ENCODE data around the gene U2AF1L4.

Gene U2AF1L4

DNA sequence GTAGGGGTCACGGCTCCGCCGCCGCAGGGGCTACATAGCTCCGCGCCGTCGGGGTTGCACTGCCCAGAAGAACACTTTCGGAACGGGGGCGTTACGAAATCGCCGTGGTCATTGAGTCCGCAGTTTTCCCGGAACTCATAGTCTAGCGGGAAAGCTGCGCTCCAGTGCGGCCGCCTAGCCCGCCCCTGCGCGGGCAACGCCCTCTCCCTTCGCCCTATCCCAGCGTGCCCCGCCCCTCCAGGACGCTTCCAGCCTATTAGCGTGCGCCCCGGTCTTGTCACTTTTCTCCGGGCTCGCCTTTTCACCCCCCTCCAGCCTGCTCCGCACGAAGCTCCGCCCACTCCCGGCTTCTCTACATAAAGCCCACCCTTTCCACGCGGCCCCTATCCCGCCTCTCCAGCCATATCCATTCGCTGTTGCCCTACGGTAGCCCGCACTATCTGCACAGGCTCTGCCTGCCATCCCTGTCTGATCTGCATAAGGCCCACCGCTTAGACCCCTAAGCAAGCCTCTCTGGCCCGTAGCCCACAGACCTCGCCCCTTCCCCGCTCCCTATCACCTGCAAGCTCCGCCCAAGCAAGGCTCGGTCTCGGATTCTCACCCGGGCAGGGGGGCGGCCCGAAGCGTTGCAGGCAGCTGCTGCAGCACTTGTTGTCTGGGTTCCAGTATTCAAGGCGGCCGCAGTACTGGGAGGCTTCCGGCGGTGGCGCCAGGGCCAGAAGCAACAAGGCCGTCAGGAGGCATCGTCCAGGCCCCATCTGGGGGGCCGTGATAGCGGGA is 4.6 kb downstream of the U2AF1L4 start:
- peak; percentile 99 for DNase-seq

DNA sequence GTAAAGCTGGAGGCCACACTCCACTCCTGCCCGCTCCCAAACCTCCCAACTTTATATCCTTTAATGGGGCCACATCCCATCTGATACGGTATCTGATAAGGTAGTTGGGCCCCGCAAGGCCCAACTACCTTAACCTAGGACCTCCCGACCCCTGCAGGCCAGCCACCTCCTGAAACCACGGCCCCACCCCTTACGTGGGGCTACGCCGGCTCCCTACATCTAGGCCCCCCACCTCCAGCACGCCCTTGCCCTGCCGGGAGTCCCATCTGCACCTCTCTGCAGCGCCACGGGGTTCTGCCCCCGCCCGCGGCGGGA is 5.2 kb downstream of the U2AF1L4 start:
- DNase-seq = no peak

DNA sequence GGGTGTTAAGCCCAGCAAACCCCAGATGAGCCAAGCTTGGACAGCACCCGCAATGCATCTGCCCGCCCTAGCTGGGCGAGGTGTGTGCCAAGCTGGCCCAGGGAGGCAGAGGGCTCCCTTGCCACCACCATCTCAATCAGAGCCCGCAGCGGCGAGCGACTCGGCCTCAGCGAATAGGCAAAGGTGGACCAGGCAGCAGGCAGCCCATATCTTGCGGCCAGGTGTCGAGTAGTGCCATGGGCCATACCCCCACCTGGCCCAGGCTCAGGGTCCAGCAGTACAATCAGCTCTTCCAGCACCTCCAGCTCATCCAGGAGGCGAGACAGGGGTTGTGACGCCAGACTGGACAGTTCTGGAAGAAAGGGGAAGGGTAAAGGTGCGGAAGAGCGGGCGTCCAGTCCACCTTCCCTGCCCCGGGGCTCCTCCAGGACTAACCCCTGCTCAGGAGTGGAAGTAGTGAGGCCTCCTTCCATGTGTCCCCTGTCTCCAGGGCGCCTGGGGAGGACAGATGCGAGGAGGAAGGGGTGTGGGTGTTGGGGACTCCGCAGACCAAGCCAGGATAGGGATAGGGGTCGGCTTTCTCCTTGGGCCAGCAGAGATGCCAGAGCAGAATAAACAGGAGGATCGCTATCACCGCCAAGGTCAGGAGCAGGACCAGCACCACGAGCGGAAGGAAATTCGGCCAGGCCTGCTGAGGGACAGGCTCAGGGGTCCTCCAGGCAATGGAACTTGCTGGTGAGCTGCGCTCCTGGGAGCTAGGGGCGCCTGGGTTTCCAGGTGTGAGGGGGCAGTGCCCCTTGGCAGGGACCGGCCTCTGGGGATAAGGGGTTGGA is 5.7 kb downstream of the U2AF1L4 start:
- peak; percentile 8 for DNase-seq

DNA sequence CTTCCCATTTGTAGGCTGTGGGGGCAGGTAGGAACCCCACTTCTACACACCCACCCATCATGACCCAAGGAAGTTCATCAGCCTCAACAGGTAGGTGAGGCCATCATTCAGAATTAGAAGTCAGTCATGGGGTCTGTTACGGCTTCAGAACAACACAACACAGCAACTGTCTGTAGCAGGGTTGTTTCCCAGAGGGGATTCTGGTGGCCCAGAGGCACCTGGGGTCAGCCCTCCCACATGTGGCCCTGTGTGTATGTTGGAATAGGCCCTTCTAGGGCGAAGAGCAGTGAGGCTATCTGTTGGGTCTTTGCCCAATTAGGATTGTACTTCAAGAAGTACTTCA is 6.4 kb downstream of the U2AF1L4 start:
- no peak for DNase-seq

DNA sequence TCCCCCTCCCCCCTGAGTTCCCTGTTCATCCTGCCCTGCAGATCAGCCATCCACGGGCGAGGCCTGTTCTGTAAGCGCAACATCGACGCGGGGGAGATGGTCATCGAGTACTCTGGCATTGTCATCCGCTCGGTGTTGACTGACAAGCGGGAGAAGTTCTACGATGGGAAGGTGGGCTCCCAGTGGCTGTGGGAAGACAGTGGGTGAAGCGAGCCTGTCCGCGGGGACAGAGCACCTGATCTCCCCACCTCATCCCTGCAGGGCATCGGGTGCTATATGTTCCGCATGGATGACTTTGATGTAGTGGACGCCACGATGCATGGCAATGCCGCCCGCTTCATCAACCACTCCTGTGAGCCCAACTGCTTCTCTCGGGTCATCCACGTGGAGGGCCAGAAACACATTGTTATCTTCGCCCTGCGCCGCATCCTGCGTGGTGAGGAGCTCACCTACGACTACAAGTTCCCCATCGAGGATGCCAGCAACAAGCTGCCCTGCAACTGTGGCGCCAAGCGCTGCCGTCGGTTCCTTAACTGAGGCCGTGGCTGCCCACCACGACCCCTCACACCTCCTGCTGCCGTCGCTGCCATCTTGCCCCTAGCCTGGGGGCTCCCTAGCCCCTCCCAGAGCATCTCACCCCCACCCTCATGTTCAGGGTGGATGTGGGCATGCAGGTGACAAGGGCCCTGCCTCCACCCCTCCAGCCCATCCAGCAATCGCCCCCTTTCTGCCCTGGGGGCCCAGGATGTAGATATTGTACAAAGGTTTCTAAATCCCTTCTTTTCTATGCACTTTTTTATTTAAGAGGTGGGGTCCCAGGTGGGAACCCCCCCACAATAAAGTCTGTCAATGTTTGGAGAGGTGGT is 7.0 kb downstream of the U2AF1L4 start:
- no peak for DNase-seq

DNA sequence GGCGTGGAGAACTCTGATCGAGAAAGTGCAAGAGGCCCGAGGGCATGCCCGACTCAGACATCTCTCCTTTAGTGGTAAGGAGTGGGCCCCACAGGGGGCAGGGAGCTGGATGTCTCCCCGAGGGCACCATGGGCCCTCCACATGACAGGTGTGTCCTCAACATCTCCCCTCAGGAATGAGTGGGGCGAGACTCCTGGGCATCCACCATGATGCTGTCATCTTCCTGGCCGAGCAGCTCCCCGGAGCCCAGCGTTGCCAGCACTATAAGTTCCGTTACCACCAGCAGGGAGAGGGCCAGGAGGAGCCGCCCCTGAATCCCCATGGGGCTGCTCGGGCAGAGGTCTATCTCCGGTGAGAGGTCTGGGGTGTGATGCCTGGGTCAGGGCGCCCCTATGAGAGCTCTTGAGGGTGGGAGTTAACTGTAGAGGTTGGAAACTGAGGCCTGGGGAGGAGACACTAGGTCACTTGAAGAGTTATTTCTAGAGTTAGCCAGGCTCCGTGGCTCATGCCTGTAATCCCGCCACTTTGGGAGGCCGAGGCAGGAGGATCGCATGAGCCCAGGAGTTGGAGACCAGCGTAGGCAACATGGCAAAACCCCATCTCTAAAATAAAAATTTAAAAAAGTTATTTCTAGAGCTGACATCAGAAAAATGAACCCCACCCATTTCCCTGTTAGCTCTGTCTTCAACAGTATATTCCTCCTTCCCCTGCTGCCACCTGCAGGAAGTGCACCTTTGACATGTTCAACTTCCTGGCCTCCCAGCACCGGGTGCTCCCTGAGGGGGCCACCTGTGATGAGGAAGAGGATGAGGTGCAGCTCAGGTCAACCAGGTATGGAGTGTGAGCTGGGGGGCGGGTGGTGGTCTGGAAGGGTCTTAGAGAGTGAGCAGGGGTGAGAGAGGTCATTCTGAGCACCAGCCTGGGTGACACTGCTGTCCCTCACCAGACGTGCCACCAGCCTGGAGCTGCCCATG is 8.0 kb downstream of the U2AF1L4 start:
- no peak for DNase-seq

DNA sequence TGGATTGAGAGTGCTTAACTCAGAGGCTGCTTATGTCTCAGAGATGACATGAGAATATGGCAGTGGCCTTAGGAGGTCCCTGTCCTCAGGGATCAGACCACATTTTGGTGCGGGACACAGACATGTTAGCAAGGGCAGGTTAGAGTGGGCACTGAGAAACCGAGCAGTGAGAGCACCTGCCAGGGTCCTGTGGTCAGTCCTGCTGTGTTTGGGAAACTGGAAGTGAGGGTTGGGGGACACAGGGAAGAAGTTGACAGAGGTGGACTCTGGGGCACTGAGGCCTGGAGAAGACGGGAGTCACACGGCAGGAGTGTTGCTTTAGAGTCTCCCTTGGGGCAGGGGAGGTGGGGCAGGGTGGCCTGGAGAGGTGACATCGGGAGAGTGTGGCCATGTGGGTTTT is 10.3 kb downstream of the U2AF1L4 start:
- DNase-seq = no peak

DNA sequence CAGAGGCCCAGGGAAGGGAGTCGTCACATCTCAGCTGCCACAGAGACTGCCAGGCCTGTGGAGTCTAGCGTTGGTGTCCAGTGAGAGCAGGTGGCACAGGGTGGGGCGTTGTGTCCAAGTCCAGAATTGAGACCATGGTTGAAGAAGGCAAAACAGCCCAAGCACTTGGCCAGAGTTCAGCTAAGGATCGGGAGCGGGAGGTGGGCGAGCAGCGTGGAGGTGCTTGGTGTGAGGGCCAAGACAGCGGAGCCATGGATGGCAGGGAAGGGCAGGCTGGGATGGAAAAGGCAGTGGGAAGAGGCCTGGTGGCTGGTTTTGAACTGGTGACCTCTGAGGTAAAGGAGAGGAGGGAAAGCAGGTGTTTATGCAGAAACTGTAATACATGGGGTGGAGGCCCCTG is 10.9 kb downstream of the U2AF1L4 start:
- no peak for DNase-seq

DNA sequence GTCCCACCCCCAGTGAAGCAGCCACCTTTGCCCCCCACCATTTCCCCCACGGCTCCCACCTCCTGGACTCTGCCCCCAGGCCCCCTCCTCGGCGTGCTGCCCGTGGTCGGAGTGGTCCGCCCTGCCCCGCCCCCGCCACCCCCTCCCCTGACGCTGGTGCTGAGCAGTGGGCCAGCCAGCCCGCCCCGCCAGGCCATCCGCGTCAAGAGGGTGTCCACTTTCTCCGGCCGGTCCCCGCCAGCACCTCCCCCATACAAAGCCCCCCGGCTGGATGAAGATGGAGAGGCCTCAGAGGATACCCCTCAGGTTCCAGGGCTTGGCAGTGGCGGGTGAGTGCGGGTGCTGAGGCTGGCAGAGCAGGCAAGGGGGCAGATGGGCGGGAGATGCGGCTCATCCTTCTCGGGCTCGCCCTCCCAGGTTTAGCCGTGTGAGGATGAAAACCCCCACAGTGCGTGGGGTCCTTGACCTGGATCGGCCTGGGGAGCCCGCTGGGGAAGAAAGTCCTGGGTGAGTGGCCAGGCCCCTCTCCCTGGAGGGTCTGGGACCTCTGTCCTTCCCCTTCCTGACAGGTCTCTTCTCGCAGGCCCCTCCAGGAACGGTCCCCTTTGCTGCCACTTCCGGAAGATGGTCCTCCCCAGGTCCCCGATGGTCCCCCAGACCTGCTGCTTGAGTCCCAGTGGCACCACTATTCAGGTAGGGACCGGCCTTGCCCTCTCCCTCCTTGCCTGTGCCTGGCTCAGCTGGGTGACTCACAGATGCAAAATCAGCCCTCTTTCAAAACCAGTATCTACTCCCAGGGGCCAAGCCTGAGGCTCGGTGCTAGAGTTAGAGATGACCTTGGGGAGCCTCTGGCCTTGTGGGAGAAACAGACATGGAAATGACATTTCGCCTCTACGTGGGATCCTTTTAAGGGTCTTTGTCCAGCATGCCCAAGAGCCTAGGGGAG is 11.8 kb downstream of the U2AF1L4 start:
- no peak for DNase-seq

DNA sequence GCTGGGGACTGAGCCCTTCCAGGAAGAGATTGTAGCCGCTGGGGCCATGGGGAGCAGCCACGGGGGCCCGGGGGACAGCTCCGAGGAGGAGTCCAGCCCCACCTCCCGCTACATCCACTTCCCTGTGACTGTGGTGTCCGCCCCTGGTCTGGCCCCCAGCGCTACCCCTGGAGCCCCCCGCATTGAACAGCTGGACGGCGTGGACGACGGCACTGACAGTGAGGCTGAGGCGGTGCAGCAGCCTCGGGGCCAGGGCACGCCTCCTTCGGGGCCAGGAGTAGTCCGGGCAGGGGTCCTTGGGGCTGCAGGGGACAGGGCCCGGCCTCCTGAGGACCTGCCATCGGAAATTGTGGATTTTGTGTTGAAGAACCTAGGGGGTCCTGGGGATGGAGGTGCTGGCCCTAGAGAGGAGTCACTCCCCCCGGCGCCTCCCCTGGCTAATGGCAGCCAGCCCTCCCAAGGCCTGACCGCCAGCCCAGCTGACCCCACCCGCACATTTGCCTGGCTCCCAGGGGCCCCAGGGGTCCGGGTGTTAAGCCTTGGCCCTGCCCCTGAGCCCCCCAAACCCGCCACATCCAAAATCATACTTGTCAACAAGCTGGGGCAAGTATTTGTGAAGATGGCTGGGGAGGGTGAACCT is 12.6 kb downstream of the U2AF1L4 start:
- no peak for DNase-seq

DNA sequence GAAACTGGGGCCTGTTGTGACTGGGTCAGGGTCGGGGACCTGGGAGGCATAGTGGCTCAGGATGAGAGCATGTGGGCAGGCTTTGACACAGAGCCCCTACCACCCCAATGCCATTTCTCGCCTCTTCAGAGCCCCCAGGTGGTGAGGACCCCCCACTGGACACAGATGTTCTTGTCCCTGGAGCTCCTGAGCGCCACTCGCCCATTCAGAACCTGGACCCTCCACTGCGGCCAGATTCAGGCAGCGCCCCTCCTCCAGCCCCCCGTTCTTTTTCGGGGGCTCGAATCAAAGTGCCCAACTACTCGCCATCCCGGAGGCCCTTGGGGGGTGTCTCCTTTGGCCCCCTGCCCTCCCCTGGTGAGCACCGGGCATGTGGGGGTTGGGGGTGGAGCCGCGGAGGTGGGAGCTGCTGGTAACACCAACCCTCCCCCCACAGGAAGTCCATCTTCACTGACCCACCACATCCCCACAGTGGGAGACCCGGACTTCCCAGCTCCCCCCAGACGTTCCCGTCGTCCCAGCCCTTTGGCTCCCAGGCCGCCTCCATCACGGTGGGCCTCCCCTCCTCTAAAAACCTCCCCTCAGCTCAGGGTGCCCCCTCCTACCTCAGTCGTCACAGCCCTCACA is 13.3 kb downstream of the U2AF1L4 start:
- no peak for DNase-seq

DNA sequence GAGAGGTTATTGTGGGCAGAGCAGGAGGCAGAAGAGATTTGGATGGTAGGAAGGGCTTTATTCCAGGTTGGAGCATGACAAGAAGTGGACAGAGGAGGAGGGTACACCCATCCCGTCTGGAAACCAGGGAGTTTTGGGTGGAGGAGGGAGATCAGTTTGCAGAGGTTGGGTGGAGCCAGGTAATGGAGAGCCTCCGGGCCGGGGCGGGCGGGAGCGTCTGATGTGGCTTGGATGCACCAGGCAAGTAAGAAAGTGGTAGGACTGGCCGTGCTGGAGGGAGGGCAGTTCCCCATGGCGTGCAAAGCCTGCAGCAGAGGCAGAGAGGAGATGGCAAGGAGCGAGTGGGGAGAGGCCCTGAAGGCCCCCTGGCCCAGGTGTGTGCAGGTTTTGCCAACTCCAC is 13.9 kb downstream of the U2AF1L4 start:
- no peak for DNase-seq

DNA sequence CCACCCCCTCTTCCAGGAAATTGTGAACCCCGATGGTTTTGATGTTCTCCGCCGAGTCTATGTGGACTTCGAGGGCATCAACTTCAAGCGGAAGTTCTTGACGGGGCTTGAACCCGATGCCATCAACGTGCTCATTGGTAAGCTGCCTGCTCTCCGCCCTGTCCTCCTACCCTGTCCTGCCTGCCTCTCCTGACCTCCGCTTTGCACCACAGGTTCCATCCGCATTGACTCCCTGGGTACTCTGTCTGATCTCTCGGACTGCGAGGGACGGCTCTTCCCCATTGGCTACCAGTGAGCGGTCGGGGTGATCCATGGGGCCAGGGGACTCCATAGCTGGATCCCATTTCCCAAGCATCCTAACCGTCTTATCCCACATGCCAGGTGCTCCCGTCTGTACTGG is 14.9 kb downstream of the U2AF1L4 start:
- no peak for DNase-seq

DNA sequence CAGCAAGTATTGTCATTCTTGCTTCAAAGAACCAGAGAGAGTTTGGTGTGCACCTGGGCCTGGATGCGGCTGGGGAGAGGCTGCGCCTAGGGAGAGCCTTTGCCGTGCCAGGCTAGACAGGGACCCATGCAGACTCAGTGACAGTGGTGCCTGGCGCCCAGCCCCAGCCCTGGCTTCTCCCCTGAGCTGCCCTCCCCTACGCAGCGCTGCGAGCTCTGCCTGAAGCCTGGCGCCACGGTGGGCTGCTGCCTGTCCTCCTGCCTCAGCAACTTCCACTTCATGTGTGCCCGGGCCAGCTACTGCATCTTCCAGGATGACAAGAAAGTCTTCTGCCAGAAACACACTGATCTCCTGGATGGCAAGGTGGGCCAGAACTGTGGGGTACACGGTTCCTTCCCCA is 15.5 kb downstream of the U2AF1L4 start:
- DNase-seq = no peak

DNA sequence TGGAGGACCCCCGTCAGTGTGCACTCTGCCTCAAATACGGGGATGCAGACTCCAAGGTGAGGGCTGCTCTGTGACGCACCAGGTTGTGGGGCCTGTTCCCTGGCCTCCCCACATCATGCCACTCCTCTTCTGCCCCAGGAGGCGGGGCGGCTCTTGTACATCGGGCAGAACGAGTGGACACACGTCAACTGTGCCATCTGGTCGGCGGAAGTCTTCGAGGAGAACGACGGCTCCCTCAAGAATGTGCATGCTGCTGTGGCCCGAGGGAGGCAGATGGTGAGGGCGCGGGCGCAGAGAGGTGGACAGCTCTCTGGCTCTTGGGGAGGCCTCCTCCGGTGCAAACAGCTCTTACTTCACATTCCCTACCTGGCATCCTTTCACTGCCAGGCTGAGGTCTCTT is 16.2 kb downstream of the U2AF1L4 start:
- DNase-seq = no peak

DNA sequence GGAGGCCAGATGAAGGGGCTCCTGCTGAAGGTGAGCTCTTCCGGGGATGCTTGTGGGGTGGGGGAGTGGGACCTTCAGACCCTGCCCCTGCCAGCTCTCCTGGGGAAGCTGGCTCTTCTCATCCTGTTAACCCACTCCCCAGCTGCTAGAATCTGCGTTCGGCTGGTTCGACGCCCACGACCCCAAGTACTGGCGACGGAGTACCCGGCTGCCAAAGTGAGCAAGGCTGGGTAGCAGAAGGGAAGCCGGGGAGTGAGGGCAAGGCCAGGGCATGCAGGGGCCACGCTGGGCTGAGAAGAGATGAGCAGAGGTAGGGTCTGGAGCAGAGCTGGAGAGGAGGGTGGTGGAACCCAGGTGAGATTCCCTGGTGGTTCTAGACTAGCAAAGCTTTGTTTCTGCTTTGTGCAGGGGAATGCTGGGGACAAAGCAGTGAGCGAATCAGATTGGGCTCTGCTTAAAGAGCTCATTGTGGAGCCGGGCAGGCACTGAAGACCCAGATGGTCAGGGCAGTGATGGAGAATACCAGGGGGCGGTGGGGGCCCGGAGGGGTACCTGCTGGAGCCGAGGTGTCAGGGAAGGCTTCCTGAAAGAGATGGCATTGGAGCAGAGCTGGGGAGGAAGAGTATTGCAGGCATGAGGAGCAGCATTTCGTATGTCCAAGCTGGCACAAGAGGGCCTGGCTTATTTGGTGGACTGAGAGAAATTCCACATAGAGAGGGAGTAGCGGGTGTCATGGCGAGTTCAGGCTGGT is 17.1 kb downstream of the U2AF1L4 start:
- no peak for DNase-seq

DNA sequence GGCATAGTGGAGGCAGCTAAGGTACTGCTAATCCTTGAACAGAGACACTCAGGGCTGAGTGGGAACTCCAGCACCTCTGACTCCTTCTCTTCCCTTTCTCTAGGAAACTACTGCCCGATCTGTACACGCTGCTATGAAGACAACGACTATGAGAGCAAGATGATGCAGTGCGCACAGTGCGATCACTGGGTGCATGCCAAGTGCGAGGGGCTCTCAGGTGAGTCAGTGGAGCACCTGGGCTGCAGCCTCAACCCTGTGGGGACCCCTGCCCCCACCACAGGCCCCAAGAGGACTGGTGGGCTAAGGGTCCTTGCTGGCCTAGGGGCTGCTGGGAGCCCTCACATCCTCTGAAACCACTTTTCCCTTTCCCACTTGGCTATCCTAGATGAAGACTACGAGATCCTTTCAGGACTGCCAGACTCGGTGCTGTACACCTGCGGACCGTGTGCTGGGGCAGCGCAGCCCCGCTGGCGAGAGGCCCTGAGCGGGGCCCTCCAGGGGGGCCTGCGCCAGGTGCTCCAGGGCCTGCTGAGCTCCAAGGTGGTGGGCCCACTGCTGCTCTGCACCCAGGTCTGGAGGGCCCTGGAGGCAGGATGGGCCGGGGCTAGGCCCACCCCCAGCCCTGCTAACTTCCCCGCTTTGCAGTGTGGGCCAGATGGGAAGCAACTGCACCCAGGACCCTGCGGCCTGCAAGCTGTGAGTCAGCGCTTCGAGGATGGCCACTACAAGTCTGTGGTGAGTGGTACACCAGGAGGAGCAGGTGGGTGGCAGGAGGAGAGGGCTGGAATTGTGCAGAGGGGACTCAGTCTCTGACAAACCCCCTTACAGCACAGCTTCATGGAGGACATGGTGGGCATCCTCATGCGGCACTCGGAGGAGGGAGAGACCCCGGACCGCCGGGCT is 17.9 kb downstream of the U2AF1L4 start:
- no peak for DNase-seq

DNA sequence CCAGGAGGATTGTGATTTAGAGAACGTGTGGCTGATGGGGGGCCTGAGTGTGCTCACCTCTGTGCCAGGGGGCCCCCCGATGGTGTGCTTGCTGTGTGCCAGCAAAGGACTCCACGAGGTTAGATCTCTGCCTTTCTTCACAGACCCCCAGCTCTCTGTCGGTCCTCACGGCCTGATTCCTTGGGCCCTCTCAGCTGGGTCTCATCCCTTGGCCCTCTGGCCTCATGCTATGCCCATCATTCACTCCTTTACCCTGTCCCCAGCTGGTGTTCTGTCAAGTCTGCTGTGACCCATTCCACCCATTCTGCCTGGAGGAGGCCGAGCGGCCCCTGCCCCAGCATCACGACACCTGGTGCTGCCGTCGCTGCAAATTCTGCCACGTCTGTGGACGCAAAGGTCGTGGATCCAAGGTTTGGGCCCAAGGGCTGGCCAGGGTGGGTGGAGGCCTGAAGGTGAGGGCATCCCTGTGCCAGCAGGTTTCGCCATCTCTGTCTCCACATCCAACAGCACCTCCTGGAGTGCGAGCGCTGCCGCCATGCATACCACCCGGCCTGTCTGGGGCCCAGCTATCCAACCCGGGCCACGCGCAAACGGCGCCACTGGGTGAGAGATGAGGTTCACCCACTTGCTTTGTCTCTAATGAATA is 19.9 kb downstream of the U2AF1L4 start:
- no peak for DNase-seq
